IMR-90 (cell line): ENCODE measurements around the gene BAZ2B. TPM values are rescaled to one million over a fixed set of nuclear protein-coding genes. Genes with fewer than 3 reads are reported as not detected.

ENCODE experiments used
- ATAC-seq: fragments of 200-7000 bp; cut with Tn5 transposase; 2 replicates; pipeline ENCODE4 v1.9.1; 2020; ENCODE audit warnings: low read depth, mild to moderate bottlenecking, moderate library complexity
- BruUV-seq: library from RNA; stranded (reverse); fragments of 400-500 nt; replicated peaks from 2 replicates; lab custom pipeline; 2021; lab: Mats Ljungman, UMichigan
- CTCF ChIA-PET: fragments of 300-600 bp; formaldehyde crosslinking; extraction: SDS; loops from one replicate; lab custom pipeline; 2021; ENCODE audit warnings: antibody characterized with exemption; lab: Yijun Ruan, JAX
- POLR2A ChIA-PET: fragments of 300-600 bp; sonication (Branson Sonifier 250); formaldehyde crosslinking; loops from one replicate; lab custom pipeline; 2022; ENCODE audit warnings: antibody characterized with exemption; ENCODE audit not compliant: unreplicated experiment; lab: Charles Lee
- DNase-seq: peaks from one replicate; pipeline ENCODE4 v3.0.0; 2013
- H2AFZ ChIP-seq: replicated peaks from 2 replicates; pipeline ENCODE3; 2013; ENCODE audit warnings: low read length, mild to moderate bottlenecking; ENCODE audit not compliant: poor library complexity
- H2AK5ac ChIP-seq: 2 replicates; pipeline ENCODE4 v1.6.1; 2013; ENCODE audit warnings: low read depth, low read length, inconsistent platforms
- H2AK9ac ChIP-seq: replicated peaks from 2 replicates; pipeline ENCODE3; 2013; ENCODE audit warnings: mild to moderate bottlenecking, low read depth, low read length, moderate library complexity; ENCODE audit not compliant: poor library complexity
- H2BK120ac ChIP-seq: 2 replicates; pipeline ENCODE4 v1.6.1; 2013; ENCODE audit warnings: low read depth, low read length, inconsistent platforms
- H2BK15ac ChIP-seq: 3 replicates; pipeline ENCODE4 v1.6.1; 2013; ENCODE audit warnings: low read depth, low read length, inconsistent platforms
- H2BK20ac ChIP-seq: 2 replicates; pipeline ENCODE4 v1.6.1; 2013; ENCODE audit warnings: low read depth, mild to moderate bottlenecking, inconsistent platforms, low read length, moderate library complexity
- H2BK5ac ChIP-seq: 2 replicates; pipeline ENCODE4 v1.6.1; 2013; ENCODE audit warnings: mild to moderate bottlenecking, low read depth, low read length, inconsistent platforms; ENCODE audit not compliant: poor library complexity, severe bottlenecking
- H3K14ac ChIP-seq: replicated peaks from 2 replicates; pipeline ENCODE4 v1.6.1; 2013; ENCODE audit warnings: low read depth, low read length, inconsistent platforms
- H3K18ac ChIP-seq: 2 replicates; pipeline ENCODE4 v1.6.1; 2013; ENCODE audit warnings: low read depth, low read length, control low read depth
- H3K23ac ChIP-seq: 2 replicates; pipeline ENCODE4 v1.6.1; 2013; ENCODE audit warnings: low read depth, low read length, inconsistent platforms
- H3K27ac ChIP-seq: 2 replicates; pipeline ENCODE4 v1.5.1; 2013; ENCODE audit warnings: mild to moderate bottlenecking, control low read depth, low read length; ENCODE audit not compliant: insufficient read depth
- H3K27me3 ChIP-seq: 2 replicates; pipeline ENCODE4 v1.6.1; 2013; ENCODE audit warnings: low read length; ENCODE audit not compliant: control insufficient read depth, insufficient read depth
- H3K36me3 ChIP-seq: 2 replicates; pipeline ENCODE4 v1.6.1; 2013; ENCODE audit warnings: low read length, mixed read lengths; ENCODE audit not compliant: control insufficient read depth, insufficient read depth
- H3K4ac ChIP-seq: 2 replicates; pipeline ENCODE4 v1.6.1; 2013; ENCODE audit warnings: low read depth, low read length, inconsistent platforms
- H3K4me1 ChIP-seq: 2 replicates; pipeline ENCODE4 v1.6.1; 2013; ENCODE audit warnings: low read length, mixed read lengths; ENCODE audit not compliant: control insufficient read depth, insufficient read depth
- H3K4me2 ChIP-seq: 2 replicates; pipeline ENCODE4 v1.6.1; 2013; ENCODE audit warnings: low read depth, mild to moderate bottlenecking, control low read depth, low read length, moderate library complexity
- H3K4me3 ChIP-seq: 2 replicates; pipeline ENCODE4 v1.5.1; 2013; ENCODE audit warnings: low read depth, mild to moderate bottlenecking, control low read depth, low read length, moderate library complexity; ENCODE audit not compliant: insufficient read depth
- H3K56ac ChIP-seq: 2 replicates; pipeline ENCODE4 v1.6.1; 2013; ENCODE audit warnings: low read length, inconsistent platforms; ENCODE audit not compliant: insufficient read depth; ENCODE audit errors: extremely low read depth
- H3K79me1 ChIP-seq, 2 experiments: 2 replicates each; pipeline ENCODE4 v1.6.1; 2013; ENCODE audit warnings: low read length in 2 of 2, inconsistent platforms in 1 of 2, low read depth in 1 of 2
- H3K9ac ChIP-seq: 2 replicates; pipeline ENCODE4 v1.6.1; 2013; ENCODE audit warnings: low read depth, low read length, control low read depth
- H3K9me1 ChIP-seq: 2 replicates; pipeline ENCODE4 v1.6.1; 2013; ENCODE audit warnings: low read length, inconsistent platforms; ENCODE audit not compliant: insufficient read depth
- H3K9me3 ChIP-seq: 2 replicates; pipeline ENCODE4 v1.6.1; 2013; ENCODE audit warnings: low read length; ENCODE audit not compliant: control insufficient read depth, insufficient read depth
- H4K20me1 ChIP-seq: 2 replicates; pipeline ENCODE4 v1.6.1; 2013; ENCODE audit warnings: low read length, inconsistent platforms; ENCODE audit not compliant: insufficient read depth
- H4K5ac ChIP-seq: 2 replicates; pipeline ENCODE4 v1.6.1; 2013; ENCODE audit warnings: mild to moderate bottlenecking, low read depth, low read length, control low read depth
- H4K8ac ChIP-seq, 2 experiments: 2 replicates each; pipeline ENCODE4 v1.6.1; 2013; ENCODE audit warnings: low read depth in 2 of 2, low read length in 2 of 2, control low read depth in 1 of 2, inconsistent platforms in 1 of 2
- H4K91ac ChIP-seq: 2 replicates; pipeline ENCODE4 v1.6.1; 2013; ENCODE audit warnings: low read depth, low read length, inconsistent platforms; ENCODE audit not compliant: insufficient read depth
- CHD1 ChIP-seq: IDR thresholded peaks from 2 replicates; pipeline ENCODE4 v1.6.1; 2012; ENCODE audit warnings: low read depth, low read length, improper control_type of control experiment
- MAFK ChIP-seq: IDR thresholded peaks from 2 replicates; pipeline ENCODE4 v1.6.1; 2012; ENCODE audit warnings: low read depth, low read length, improper control_type of control experiment
- POLR2A ChIP-seq: IDR thresholded peaks from 2 replicates; pipeline ENCODE4 v1.6.1; 2012; ENCODE audit warnings: mild to moderate bottlenecking, low read depth, low read length
- RCOR1 ChIP-seq: IDR thresholded peaks from 2 replicates; pipeline ENCODE4 v1.6.1; 2012; ENCODE audit warnings: mild to moderate bottlenecking, low read length, improper control_type of control experiment; ENCODE audit not compliant: insufficient replicate concordance
- RFX5 ChIP-seq: IDR thresholded peaks from 2 replicates; pipeline ENCODE4 v1.8.0; 2012; ENCODE audit warnings: low read depth, mild to moderate bottlenecking, low read length, moderate library complexity
- SMC3 ChIP-seq: fragments of 150-350 bp; IDR thresholded peaks from 2 replicates; pipeline ENCODE4 v1.6.1; 2016; ENCODE audit warnings: low read depth, mild to moderate bottlenecking, antibody characterized with exemption, low read length, moderate library complexity
- dilution Hi-C: fragments of 300-500 bp; cut with HindIII; formaldehyde crosslinking; loops from one replicate; pipeline ENCODE4 v1.14.3; 2018; ENCODE audit warnings: low sequenced_read_pairs; ENCODE audit not compliant: unreplicated experiment
- in situ Hi-C: fragments of 300-500 bp; cut with MboI; formaldehyde crosslinking; loops from 3 replicates; pipeline ENCODE4 v1.14.3; 2019; ENCODE audit warnings: low sequenced_read_pairs, inconsistent platforms, mixed read lengths
- intact Hi-C: fragments of 100-400 bp; cut with micrococcal nuclease; formaldehyde crosslinking; loops from 2 replicates; pipeline ENCODE4 v1.10.0; 2022
- polyA plus RNA-seq, 3 experiments: library from polyadenylated mRNA; depleted of rRNA; stranded (reverse); fragments of >200 nt; gene quantifications; 2 replicates each; pipeline ENCODE4 v1.2.3, GENCODE V29; 2012; ENCODE audit warnings: low replicate concordance in 1 of 3
- total RNA-seq: library from RNA; depleted of rRNA; stranded (reverse); fragments of >200 nt; gene quantifications from 2 replicates; pipeline ENCODE4 v1.2.3, GENCODE V29; 2012
- TF ChIP-seq, protein P1 (sequence below): conservative IDR thresholded peaks from 2 replicates; pipeline ENCODE4 v1.5.1; 2012; ENCODE audit warnings: mild to moderate bottlenecking, low read depth, low read length, improper control_type of control experiment

BAZ2B gene
- total and polyA plus RNA-seq, 2 of the 4 experiments (the other 2 are of a cell fraction), result 8.9 to 42.1 TPM

DNA sequence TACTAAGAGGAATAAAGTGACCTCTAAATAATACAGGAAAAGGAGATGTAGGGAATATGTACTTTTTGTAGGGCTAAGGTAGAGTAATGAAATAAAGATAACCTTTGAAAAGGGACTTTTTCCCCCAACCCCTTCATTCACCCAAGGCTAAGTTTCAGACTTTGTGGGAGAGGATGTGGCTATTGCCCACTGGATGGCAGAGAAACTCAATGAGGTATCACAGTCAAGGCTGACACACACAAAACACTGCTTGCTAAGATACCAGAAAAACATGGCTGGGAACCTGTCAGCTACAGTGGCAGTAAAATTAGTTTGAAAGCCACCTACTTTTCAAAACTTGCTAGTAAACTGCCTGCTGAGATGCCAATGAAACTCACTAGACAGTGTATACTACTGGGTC, 171.0 kb downstream of the BAZ2B start:
- dilution Hi-C loops, result no loop called here
- no peaks in the 10 kb centered on the region; a peak in 1 of 4 replicates for H3K79me1 ChIP-seq
- CTCF ChIA-PET, result no interaction called here
- no peaks in the 10 kb centered on the region for H3K9me3 ChIP-seq
- H4K91ac ChIP-seq, result no peak overlapping the region
- no peak overlapping the region for H4K5ac ChIP-seq
- no peak overlapping the region for H3K23ac ChIP-seq
- no peak overlapping the region for H3K18ac ChIP-seq
- intact Hi-C loops, result no loop called here
- no peak overlapping the region for H2BK20ac ChIP-seq
- no peak overlapping the region for H3K9ac ChIP-seq
- H4K20me1 ChIP-seq, result no peaks in the 10 kb centered on the region
- no peaks in the 10 kb centered on the region for H3K9me1 ChIP-seq
- H2AK5ac ChIP-seq, result no peak overlapping the region
- H2BK5ac ChIP-seq, result no peak overlapping the region
- no peak overlapping the region for H3K4me2 ChIP-seq
- H3K4ac ChIP-seq, result no peak overlapping the region
- in situ Hi-C loops, result no loop called here
- H3K36me3 ChIP-seq, result peaks cover 24% of the 10 kb centered on the region
- H3K4me1 ChIP-seq, result peaks cover 2% of the 10 kb centered on the region; the same call in 1 of the 2 replicates
- H3K56ac ChIP-seq, result no peak overlapping the region
- no peak overlapping the region for H3K4me3 ChIP-seq
- no peak overlapping the region for H2BK120ac ChIP-seq
- no peaks in the 10 kb centered on the region for H3K27me3 ChIP-seq
- ATAC-seq, result no peak
- no peak overlapping the region for H2BK15ac ChIP-seq
- TF ChIP-seq RCOR1 (no peak), SMC3 (no peak), RFX5 (no peak), POLR2A (no peak), CHD1 (no peak), MAFK (no peak)
- TF ChIP-seq, protein P1, sequence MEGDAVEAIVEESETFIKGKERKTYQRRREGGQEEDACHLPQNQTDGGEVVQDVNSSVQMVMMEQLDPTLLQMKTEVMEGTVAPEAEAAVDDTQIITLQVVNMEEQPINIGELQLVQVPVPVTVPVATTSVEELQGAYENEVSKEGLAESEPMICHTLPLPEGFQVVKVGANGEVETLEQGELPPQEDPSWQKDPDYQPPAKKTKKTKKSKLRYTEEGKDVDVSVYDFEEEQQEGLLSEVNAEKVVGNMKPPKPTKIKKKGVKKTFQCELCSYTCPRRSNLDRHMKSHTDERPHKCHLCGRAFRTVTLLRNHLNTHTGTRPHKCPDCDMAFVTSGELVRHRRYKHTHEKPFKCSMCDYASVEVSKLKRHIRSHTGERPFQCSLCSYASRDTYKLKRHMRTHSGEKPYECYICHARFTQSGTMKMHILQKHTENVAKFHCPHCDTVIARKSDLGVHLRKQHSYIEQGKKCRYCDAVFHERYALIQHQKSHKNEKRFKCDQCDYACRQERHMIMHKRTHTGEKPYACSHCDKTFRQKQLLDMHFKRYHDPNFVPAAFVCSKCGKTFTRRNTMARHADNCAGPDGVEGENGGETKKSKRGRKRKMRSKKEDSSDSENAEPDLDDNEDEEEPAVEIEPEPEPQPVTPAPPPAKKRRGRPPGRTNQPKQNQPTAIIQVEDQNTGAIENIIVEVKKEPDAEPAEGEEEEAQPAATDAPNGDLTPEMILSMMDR, result no peak
- DNase-seq, result no peak
- H2AFZ ChIP-seq, result no peak overlapping the region
- no TSS peak for BruUV-seq
- H3K27ac ChIP-seq, result no peak overlapping the region
- POLR2A ChIA-PET, result no interaction called here
- no peak overlapping the region for H4K8ac ChIP-seq
- H3K14ac ChIP-seq, result no peak overlapping the region
- no peak overlapping the region for H2AK9ac ChIP-seq
